Ureter (tissue), 1 donor: Measurements from ENCODE around the gene LIF. TPM values are rescaled to one million over a fixed set of nuclear protein-coding genes. Genes with fewer than 3 reads are reported as not detected.

Experiments used
- DNase-seq: peaks from one replicate; pipeline ENCODE4 v3.0.0-alpha.2; 2020; ENCODE audit warnings: low spot score
- total RNA-seq: library from RNA; stranded (reverse); gene quantifications from one replicate; pipeline ENCODE4 v1.2.4, GENCODE V29; 2023
- donor health status: DM: yes; HTN: yes; CAD: no.

The LIF gene
- total RNA-seq, 1 donor from 2014 or later: 2.1 TPM

DNA sequence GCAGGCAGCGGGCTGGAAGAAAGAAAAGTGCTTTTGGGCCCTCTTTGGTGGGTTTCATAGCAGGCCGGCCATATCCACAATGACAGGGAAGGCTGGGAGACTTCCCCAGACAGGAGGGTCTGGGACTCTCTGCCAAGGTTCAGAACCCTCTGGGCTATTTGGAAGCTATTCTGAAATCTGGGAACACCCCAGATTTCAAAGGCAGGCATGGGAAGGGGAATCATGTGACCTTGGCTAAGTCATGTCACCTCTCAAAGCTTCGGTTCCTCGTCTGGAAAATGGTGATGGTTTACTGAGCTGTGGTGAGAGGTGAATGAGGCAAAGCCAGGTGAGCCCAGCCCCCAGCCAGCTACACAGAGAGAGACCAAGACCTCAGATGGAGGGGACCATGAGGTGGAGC, 38.1 kb upstream of the LIF start:
- no peak for DNase-seq

DNA sequence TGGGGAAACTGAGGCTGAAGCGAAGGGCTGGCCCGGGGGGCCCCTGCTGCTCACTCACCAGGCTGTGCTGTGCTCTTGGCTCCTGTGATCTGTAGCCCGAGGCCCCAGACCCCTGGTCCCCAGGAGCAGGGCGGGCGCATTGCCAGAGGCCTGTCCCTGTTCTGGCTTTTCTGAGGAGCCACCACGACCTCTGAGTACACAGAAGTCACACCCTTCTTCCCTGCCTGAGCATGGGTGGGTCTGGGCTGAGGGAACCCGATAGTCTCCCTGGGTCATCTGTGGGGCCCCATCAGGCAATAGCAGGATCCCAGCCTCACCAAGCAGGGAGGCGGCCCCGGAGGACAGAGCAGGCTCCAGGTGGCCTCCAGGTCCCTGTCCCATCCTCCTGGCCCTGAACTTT, 37.6 kb upstream of the LIF start:
- no peak for DNase-seq

DNA sequence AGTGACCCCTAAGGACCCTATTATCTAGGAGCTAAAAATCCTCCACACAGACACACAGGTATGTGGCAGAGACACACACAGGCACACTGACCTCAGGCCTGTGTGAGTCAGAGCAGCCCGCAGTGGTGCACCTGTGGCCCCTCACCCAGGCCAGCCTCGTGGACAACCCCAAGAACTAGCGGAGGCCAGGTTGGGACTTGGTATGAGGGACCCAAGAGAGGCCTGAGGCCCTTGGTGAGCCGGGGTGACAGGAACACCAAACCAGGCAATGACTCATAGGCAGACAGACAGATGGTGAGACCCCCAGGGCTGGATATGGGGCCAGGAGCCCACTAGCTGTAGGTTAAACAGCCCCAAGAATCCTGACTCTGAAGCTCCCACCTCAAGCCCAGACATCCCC, 36.8 kb upstream of the LIF start:
- no peak for DNase-seq

DNA sequence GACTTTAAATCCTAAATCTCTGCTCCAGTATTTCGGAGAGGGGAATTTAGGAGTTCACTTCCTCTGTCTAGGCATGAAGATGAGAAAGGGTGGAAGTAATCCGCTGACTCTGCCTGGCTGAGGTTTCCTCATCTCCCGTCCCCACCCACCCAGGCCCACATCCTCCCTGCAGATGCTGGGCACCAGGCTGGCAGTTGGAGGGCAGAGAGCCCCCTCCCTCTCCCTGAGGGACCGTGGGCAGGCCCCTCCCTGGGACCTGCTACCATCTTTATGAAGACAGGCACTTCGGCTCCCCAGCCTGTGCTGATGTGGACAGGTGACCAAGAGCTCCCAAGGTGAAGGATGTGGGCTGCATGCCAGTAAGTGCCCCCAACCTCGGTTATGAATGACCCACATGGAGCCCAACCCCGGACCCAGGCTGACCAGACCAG, 36.1 kb upstream of the LIF start:
- no peak for DNase-seq

DNA sequence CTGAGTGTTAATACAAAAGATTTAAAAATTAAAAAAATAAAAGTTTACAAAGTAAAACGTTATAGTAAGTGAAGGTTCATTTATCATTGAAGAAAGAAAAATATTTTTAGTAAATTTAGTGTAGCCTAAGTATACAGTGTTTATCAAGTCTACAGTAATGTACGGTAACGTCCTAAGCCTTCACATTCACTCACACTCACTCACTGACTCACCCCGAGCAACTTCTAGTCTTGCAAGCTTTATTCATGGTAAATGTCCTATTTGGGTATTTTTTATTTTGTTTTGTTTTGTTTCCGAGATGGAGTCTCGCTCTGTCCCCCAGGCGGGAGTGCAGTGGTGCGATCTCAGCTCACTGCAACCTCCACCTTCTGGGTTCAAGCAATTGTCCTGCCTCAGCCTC, 33.9 kb upstream of the LIF start:
- DNase-seq: no peak

DNA sequence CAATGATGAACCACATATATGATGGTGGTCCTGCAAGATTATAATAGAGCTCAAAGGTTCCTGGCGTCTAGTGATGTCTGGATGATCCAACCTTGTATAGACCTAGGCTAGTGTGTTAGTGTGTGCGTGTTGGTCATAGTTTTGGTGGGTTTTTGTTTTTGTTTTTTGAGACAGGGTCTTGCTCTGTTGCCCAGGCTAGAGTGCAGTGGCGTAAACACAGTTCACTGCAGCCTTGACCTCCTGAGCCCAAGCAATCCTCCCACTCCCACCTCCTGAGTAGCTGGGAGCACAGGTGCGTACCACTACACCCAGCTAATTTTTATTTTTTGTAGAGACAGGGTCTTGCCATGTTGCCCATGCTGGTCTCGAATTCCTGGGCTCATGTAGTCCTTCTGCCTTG, 33.4 kb upstream of the LIF start:
- DNase-seq: no peak

DNA sequence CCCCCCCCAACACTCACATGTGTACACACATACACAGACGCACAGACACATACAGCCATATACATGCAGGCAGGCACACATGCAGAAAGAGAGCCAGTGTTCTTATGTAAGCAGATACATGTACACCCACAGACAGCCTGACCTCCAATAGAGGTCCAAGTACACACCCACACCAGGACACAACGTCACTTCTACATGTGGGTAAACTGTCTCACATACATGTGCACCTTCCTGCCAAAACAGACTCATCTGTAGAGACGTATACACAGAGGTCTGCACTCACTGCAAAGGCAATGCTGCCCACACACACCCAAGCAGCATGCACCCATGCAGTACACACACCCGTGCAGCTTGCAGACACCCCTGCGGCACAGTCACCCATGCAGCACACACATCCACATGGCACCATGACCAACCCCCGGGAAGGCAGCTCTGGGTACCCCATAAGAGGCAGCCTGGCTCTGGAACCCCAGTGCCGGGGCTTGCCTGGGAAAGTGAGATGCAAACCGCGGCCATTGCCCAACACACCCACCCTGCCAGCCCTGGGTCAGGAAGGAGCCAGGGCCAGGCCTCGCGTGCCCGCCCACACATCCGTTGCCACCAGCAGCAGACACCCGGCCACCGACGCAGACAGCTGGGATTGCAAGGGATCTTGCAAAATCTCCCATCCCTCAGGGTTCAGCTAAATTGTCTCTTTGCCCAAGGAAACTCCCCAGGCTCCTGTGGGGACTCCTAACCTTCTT, 32.7 kb upstream of the LIF start:
- DNase-seq: no peak

DNA sequence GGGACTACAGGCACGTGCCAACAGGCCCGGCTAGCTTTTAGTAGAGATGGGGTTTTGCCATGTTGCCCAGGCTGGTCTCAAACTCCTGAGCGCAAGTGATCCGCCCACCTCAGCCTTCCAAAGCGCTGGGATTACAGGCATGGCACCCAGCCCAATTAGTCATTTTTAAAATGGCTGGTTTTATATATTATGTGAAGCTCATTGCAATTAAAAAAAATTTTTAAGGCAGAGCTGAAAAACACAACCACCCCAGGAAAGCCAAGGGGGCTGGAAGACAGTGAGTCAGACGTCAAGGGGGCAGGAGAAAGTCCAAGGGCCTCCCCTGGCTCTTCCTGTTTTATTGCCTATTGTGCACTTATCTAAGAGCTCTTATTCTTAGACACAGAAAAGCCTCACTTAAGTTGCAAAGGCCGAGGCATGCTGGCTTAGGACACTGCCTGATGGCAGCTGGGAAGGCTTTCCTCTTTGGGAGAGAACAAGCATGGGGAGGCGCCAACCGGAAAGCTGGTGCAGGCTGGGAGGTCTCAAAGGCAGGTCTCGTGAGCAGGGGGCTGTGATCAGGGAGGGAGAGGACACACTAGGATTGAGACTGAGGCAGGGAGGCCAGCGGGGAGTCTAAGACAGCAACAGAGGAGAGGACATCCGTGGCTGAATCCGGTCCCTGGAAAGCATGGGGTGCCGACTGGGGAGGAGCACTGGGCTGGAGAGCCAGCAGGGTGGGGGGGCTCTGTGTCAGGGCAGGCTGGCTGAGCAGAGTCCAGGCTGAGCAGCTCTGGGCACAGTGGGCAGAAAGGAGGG, 31.2 kb upstream of the LIF start:
- no peak for DNase-seq

DNA sequence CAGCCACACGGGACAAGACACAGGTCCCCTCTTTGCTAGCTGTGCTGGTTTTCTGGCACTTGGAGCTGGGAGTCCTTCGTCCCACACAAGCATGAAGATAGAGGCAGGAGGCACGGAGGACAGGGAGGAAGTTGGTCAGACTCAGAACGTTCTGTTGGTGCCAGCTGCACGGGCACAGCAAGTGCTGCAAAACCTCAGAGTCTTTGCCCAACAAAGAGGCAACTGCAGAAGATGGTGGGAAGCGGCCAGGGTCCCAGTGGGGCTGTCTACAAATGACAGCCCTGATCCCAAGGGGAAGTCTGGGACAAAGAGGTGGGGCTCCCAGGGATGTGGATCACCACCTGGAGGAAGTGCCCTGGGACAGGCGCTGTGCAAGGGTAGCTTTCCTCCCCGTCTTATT, 29.5 kb upstream of the LIF start:
- DNase-seq: no peak

DNA sequence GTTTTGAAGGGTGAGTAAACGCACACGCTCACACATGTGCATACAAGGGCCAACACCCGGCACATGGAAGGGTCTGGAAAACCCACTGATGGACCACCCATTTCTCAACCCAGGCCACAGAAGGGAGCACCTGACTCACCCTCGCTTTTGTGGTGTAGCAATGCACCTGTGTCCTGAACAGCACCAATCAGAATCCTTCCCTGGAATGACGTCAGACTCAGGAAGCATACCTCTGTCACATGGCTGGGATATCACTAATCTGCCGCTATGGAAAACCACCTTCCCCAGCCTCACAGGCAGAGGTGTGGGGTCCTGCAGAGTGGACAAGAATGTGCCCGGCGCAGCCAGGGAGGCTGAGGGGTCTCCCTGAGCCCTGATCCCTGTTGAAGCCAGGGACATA, 29.1 kb upstream of the LIF start:
- no peak for DNase-seq

DNA sequence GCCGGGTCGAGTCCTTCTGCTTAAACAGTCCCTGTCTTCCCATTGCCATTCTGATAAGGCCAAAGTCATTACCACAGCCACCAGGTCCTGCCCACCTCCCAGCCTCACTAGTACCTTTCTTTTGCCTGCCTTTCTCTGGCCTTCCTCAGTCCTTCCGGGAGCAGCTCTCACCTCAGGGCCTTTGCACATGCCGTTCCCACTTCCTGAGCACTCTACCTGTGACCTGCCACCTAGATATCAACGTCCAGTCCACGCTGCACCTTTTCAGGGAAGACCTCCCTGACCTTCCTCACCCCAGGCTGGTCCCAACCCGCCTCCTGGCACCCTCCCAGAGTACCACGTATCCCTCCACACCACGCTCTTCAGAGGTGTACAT, 27.9 kb upstream of the LIF start:
- no peak for DNase-seq

DNA sequence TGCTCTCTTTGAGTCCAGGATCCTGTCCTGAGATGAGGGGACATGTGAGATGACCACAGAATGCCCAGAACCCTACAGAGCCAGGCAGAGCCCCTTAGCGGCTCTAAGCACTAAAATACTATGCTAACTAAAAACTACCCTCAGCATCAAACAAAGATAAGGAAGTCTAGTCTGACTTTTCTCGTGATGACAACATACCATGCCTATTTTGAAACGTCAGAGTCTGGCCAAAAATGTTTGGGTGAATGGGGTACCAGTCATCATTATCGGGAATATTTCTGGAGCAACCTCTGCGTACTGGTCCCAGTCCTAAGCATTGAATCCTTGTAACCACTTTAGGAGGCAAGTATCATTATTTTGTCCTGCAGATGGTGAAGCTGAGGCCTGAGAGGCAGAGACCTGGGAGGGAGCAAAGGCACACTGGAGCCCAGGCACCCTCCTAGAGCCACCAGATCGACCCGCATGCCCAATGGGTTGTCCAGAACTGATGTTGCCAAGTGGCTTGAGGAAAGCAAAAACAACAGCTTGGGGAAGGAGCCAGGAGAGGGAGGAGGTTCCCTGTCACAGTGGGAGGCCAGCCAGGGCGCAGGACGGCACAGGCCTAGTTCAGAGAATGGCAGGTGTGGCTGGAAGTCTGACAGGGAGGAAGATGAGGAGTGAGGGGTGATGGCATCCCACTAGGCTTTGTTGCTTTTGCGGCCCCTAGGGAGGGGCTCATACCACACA, 27.3 kb upstream of the LIF start:
- no peak for DNase-seq

DNA sequence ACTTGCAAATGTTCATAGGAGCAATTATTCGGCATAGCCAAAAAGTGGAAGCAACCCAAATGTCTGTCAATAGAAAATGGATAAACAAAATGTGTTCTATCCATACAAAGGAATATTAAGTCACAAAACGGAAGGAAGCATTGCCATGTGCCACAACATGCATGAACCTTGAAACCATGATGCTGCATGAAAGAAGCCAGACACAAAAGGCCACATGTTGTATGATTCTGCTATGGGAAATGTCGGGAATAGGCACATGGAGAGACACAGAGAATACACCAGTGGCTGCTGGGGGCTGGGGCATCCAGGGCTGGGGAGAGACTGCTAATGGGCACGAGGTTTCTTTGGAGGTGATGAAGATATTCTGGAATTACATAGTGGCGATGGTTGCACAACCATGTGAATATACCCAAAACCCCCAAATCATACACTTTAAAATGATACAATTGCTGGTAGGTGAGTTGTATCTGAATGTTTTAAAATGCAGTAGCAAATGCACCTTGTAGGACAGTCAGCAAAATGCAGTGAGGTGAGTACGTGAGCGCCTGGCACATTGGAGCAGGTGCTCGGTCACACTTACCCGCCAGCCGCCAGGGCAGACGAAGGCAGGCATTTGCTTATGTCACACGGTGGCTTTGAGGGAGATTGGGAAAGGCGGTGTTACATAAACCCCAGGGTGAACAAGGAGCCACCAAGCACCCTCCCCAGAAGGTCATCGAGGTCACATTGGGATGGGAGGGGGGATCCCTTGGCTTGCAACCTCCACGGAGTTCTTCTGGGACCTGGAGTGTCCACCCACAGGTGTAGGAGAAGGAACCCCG, 26.4 kb upstream of the LIF start:
- no peak for DNase-seq

DNA sequence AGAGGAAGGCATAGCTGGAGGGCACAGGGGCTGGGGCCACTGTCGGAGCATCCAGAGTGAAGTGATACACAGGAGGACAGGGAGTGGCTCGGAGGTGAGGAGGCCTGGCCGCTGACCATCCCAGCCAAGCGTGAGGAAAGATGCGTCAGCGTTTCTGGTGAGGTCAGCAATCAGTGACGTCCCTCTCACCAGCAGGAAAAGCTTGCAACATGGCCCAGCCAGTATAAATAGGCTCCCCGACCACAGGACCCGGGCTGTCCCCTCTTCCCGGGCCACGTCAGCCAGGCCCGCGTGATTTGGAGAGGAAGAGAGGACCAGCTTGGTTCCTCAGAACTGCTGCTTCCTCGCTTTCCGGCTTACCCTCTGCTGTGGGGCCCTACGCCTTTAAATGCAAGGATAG, 24.3 kb upstream of the LIF start:
- DNase-seq: no peak

DNA sequence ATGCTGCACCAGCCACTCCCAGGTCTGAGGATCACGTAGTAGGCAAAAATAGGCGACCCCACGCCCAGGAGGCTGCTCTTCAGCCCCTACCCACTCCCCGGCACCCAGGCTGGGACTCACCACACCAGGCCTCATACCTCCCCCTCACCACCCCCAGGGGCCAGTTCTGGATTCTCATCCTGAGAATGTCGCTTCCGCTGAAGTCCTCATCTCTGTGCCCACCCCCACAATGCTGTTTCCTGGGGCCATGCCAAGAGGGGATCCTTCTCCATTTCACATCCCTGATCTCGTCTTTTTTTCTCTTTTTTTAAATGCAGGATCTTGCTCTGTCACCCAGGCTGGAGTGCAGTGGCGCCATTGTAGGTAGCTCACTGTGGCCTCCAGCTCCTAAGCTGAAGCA, 21.8 kb upstream of the LIF start:
- no peak for DNase-seq

DNA sequence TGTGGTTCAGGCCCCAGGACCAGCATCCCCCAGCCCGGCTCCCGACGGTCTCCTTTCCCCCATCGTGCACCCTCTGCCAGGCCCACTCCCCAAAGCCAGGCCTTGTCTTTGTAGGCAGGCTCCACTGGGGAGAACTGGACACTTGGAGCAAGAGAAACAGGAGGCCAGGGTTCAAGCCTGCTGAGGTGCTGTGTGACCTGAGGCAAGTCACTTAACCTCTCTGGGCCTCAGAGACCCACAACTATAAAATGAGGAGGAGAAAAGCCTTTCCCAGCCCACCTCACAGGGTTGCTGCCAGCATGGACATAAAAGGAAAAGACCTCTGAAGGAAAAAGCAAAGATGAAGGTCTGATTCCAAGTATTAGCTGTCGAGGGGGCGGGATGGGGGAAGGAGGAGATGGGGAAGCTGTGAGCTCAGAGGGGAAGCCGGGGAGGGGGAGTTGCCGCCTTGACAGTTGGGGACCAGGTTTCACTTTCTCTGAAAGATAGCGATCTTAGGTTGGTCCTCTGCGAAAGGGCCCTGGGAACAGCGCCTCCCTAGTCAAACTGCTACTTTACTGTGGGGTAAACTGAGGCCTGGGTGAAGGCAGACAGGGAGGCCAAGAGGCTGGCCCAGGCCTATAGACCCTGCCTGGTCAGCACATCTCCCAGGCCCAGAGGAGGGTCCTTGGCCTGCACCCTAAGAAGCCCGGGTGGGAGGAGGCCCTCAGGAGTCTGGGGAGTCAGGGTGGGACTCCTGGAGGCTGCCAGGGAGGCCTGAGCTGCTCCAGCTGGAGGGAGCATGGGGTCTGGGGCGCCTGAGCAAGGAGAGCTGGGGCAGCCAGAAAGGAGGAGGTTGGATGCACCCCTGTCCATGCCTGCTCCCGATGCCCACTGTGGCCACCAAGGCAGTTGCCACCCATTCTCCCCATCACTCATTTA, 21.1 kb upstream of the LIF start:
- no peak for DNase-seq

DNA sequence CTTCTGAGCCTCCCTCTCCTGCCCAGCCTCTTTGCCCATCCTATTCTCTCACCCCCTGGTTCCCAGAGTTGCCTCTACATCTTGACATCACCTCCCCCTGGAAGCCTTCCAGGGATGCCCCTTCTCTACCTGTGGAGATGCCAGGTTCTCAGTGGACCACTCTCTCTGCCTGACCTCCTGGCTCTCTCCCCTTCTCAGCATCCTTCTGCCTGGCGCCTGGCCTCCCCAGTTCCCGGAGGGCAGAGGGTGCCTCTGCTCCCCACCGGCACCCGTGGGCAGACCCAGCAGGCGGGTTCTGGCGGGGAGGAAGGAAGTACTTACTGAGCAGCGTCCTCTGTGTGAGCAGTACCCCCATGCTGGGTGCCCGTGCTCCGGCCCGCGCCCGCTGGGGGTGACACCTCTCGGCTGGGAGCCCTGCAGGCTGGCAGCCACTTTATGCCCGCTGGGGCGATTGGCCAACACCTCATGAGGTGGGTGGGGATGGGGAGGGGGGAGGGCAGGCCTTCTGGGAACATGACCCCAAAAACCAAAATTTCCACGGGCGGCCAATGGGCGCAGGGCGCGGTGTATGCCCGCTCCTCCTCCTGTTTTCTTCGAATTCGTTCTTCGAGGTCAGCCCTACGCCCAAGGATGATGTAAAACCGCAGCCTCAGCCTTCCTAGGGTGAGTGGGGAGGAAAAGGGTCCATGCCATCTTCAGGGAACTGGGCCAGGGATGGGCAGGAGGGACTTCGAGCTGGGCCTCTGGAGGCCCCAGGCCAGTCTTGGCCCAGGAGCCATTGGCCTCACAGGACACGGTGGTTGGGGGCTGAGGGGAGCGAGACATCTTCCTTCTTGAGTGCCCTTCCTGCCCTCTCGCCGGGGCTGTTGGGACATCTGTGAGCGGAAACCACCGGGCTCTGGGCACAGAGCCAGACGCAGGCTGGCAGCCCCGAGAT, 20.2 kb upstream of the LIF start, which contains the start of gene OSM:
TSS of gene OSM (minus strand) at position 407 of the 937 bp plus-strand sequence. CDS start at position 355, 52 bp downstream.
- no peak for DNase-seq

DNA sequence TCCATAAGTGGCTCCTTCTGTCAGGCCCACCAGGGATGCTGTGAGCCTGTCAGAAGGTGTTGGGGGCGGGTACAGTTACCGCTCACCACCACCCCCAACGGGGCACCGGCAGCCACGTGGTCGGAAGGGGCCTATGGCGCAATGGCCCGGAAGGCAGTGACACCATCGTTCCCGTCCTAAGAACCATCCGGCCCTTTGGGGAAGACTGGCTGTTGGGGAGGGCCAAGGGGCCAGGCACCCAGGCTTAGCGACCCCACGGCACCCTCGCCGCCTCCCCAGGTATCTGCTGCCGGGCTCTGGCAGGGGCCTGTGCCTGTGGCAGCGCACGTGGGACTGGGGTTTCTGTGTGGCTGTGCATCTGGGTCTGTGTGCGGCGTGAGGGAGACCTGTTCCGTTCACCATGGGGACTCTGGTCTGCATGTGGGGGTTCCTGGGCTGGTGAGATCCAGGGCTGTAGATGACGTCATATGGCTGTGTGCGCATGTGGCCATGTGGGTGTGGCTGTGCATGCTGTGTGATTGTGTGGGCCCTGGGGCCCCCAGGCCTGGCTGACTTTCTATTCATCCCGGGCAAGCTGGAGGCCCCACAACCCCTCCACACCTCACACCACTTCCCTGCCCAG, 19.4 kb upstream of the LIF start:
- DNase-seq: no peak

DNA sequence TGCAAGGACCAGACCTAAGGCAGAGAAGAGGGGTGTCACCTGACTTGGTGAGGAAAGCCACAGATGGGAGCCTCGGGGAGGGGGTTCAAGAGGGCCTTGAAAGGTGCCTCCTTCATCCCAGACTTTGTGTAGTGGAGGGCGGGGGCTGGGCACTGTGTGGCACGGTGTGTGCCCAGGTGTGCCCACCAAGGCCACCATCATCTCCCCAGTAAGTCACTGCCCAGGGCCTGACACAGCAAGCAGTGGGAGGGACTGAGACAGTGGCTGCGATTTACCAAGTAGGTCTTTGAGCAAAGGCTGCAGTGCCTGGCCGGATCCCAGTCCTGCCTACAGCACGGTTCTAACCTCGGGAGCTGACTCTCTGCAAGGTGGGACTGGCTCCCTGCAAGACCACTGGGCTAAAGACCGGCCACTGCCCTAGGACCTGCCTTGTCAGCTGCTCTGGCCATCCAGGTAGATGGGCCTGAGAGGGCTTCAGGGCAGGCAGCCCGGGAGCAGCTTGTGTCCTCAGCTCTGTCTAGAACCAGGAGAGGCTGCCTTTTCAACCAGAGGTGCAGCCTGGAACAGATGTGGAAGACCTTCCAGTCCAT, 18.7 kb upstream of the LIF start:
- DNase-seq: no peak
